PC-3 (cell line): ENCODE data around the gene ZDHHC23.

Source experiments
- EZH2 ChIP-seq: fragments of 300-600 bp; sonication (generic); IDR thresholded peaks from one replicate; pipeline ENCODE4 v1.6.1; 2017; ENCODE audit warnings: antibody characterized with exemption, mild to moderate bottlenecking, low read length; ENCODE audit not compliant: unreplicated experiment
- TF ChIP-seq, protein P1 (sequence below): fragments of 300-600 bp; sonication (generic); conservative IDR thresholded peaks from 2 replicates; pipeline ENCODE4 v1.5.1; 2017; ENCODE audit warnings: antibody characterized with exemption, low read depth, mild to moderate bottlenecking, low read length

DNA sequence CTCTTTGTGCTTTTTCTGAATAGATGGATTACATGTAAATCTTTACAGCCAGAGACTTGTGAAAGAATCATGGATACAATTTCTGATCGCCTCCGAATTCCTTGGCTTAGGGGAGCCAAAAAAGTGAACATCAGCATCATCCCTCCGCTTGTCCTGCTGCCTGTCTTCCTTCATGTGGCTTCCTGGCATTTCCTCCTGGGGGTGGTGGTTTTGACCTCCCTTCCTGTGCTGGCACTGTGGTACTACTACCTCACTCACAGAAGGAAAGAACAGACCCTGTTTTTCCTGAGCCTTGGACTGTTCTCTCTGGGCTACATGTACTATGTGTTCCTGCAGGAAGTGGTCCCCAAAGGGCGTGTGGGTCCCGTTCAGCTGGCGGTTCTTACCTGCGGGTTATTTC is 5.9 kb downstream of the ZDHHC23 start:
- TF ChIP-seq, protein P1, sequence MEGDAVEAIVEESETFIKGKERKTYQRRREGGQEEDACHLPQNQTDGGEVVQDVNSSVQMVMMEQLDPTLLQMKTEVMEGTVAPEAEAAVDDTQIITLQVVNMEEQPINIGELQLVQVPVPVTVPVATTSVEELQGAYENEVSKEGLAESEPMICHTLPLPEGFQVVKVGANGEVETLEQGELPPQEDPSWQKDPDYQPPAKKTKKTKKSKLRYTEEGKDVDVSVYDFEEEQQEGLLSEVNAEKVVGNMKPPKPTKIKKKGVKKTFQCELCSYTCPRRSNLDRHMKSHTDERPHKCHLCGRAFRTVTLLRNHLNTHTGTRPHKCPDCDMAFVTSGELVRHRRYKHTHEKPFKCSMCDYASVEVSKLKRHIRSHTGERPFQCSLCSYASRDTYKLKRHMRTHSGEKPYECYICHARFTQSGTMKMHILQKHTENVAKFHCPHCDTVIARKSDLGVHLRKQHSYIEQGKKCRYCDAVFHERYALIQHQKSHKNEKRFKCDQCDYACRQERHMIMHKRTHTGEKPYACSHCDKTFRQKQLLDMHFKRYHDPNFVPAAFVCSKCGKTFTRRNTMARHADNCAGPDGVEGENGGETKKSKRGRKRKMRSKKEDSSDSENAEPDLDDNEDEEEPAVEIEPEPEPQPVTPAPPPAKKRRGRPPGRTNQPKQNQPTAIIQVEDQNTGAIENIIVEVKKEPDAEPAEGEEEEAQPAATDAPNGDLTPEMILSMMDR: no peak
- TF ChIP-seq EZH2: no peak
